NB4 (cell line): ENCODE results near the gene POLG.

Experiments used
- DNase-seq: peaks from one replicate; pipeline ENCODE4 v3.0.0; 2010; ENCODE audit warnings: low read depth
- H3K4me3 ChIP-seq: one replicate; pipeline ENCODE4 v1.5.1; 2011; ENCODE audit warnings: mild to moderate bottlenecking, low read depth, low read length, moderate library complexity
- CTCF ChIP-seq: IDR thresholded peaks from one replicate; pipeline ENCODE4 v1.5.1; 2012; ENCODE audit warnings: low read depth, low read length
- MAX ChIP-seq: IDR thresholded peaks from 2 replicates; pipeline ENCODE4 v1.6.1; 2011; ENCODE audit warnings: low read depth, low read length
- MYC ChIP-seq: IDR thresholded peaks from 2 replicates; pipeline ENCODE4 v1.6.1; 2011; ENCODE audit warnings: low read depth, low read length
- POLR2A ChIP-seq: IDR thresholded peaks from 2 replicates; pipeline ENCODE4 v1.6.1; 2011; ENCODE audit warnings: mild to moderate bottlenecking; ENCODE audit not compliant: insufficient read length; ENCODE audit errors: extremely low read depth

Gene POLG

GRCh38 chr15:89356634-89357298, 22.1 kb upstream of the POLG start:
- peak; percentile 57 for DNase-seq
- H3K4me3 ChIP-seq, result no peak overlapping the region
- peak; percentile 30; the same call in 1 of the 2 replicates for TF ChIP-seq MYC
- TF ChIP-seq CTCF, result peak; percentile 76
- no peak for TF ChIP-seq POLR2A
- TF ChIP-seq MAX, result peak; percentile 96

GRCh38 chr15:89353991-89354390, 19.4 kb upstream of the POLG start:
- H3K4me3 ChIP-seq, result no peak overlapping the region
- TF ChIP-seq POLR2A, result no peak
- TF ChIP-seq MAX, result no peak
- no peak for TF ChIP-seq CTCF
- no peak for TF ChIP-seq MYC
- no peak for DNase-seq

GRCh38 chr15:89352476-89352875, 17.9 kb upstream of the POLG start:
- no peak for DNase-seq
- H3K4me3 ChIP-seq, result no peak overlapping the region
- no peak for TF ChIP-seq MYC
- no peak for TF ChIP-seq CTCF
- TF ChIP-seq POLR2A, result no peak
- TF ChIP-seq MAX, result no peak

GRCh38 chr15:89349206-89349558, 14.6 kb upstream of the POLG start:
- no peak for TF ChIP-seq CTCF
- TF ChIP-seq MAX, result no peak
- TF ChIP-seq POLR2A, result no peak
- no peak for TF ChIP-seq MYC
- DNase-seq, result no peak
- H3K4me3 ChIP-seq, result no peak overlapping the region

- no peak overlapping the region for H3K4me3 ChIP-seq
- TF ChIP-seq MYC (no peak), POLR2A (no peak), CTCF (no peak), MAX (no peak)
- peak; percentile 70 for DNase-seq
These were observed 12.1 kb upstream of the POLG start for GRCh38 chr15:89346516-89347231.
